ENCODE data around the gene TIMP2.

DNA sequence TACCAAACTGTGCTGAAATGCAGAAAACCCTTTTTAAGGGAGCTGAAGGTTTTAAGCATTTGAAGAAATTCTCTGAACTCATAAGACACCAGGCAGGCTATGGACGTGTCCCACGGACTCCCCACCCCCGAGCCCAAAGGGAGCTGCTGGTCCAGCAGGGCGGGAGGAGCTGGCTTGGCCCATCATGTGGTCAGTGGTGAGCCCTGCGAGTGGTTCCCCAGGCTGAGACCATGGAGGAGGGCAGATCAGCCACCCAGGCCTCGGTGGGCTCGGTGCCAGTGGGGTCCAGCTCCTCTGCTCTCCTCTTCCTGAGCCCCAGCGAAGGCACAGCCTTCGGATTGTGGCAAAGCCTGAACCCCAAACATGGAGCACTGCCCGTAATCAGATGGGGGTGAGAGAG is 27.5 kb upstream of the TIMP2 start:
- TF ChIP-seq EP300 (IDR thresholded peaks at IDR 0.05) = no peak
- no peak for TF ChIP-seq POLR2A (IDR thresholded peaks at IDR 0.05)
- TF ChIP-seq, protein P1, sequence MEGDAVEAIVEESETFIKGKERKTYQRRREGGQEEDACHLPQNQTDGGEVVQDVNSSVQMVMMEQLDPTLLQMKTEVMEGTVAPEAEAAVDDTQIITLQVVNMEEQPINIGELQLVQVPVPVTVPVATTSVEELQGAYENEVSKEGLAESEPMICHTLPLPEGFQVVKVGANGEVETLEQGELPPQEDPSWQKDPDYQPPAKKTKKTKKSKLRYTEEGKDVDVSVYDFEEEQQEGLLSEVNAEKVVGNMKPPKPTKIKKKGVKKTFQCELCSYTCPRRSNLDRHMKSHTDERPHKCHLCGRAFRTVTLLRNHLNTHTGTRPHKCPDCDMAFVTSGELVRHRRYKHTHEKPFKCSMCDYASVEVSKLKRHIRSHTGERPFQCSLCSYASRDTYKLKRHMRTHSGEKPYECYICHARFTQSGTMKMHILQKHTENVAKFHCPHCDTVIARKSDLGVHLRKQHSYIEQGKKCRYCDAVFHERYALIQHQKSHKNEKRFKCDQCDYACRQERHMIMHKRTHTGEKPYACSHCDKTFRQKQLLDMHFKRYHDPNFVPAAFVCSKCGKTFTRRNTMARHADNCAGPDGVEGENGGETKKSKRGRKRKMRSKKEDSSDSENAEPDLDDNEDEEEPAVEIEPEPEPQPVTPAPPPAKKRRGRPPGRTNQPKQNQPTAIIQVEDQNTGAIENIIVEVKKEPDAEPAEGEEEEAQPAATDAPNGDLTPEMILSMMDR (IDR thresholded peaks at IDR 0.05) = no peak
- TF ChIP-seq POLR2AphosphoS5 (IDR thresholded peaks at IDR 0.05) = no peak

Data from gastroesophageal sphincter (tissue), 3 donors.